Measurements from ENCODE around the gene PPFIBP2. TPM values are rescaled to one million over a fixed set of nuclear protein-coding genes. Genes with fewer than 3 reads are reported as not detected.

PPFIBP2 gene
- total RNA-seq, 1 donor from 2014 or later = 1.6 TPM

- H3K27ac Mint-ChIP-seq = no peak overlapping the region
- intact Hi-C loops (cut with micrococcal nuclease) = no loop called here
- no peak overlapping the region for H3K4me3 Mint-ChIP-seq
- no peaks in the 10 kb centered on the region for H3K9me3 Mint-ChIP-seq
- H3K4me1 Mint-ChIP-seq = no peaks in the 10 kb centered on the region
- DNase-seq = no peak
- H3K36me3 Mint-ChIP-seq (ENCODE audit: low read depth) = no peaks in the 10 kb centered on the region
- no peaks in the 10 kb centered on the region for H3K27me3 Mint-ChIP-seq
Measured at GRCh38 chr11:7605186-7605943, 91.6 kb downstream of the PPFIBP2 start.

- Mint-ChIP-seq H3K4me3 (no peak overlapping the region), H3K27me3 (no peaks in the 10 kb centered on the region), H3K27ac (no peak overlapping the region), H3K36me3 (ENCODE audit: low read depth) (no peaks in the 10 kb centered on the region), H3K4me1 (no peaks in the 10 kb centered on the region), H3K9me3 (no peaks in the 10 kb centered on the region)
- intact Hi-C loops (cut with micrococcal nuclease) = no loop called here
- DNase-seq = no peak
Measured at GRCh38 chr11:7606496-7606895, 92.7 kb downstream of the PPFIBP2 start.

GRCh38 chr11:7609015-7609414, 95.2 kb downstream of the PPFIBP2 start:
- DNase-seq = no peak
- no peaks in the 10 kb centered on the region for H3K36me3 Mint-ChIP-seq (ENCODE audit: low read depth)
- H3K4me1 Mint-ChIP-seq = no peaks in the 10 kb centered on the region
- H3K27me3 Mint-ChIP-seq = no peaks in the 10 kb centered on the region
- intact Hi-C loops (cut with micrococcal nuclease) = no loop called here
- H3K4me3 Mint-ChIP-seq = no peak overlapping the region
- H3K27ac Mint-ChIP-seq = no peak overlapping the region
- no peaks in the 10 kb centered on the region for H3K9me3 Mint-ChIP-seq

- DNase-seq = no peak
- Mint-ChIP-seq H3K9me3 (no peaks in the 10 kb centered on the region), H3K36me3 (ENCODE audit: low read depth) (no peaks in the 10 kb centered on the region), H3K27ac (no peak overlapping the region), H3K4me1 (no peaks in the 10 kb centered on the region), H3K4me3 (no peak overlapping the region), H3K27me3 (no peaks in the 10 kb centered on the region)
- intact Hi-C loops (cut with micrococcal nuclease) = no loop called here
Measured at GRCh38 chr11:7609521-7609920, 95.7 kb downstream of the PPFIBP2 start.

GRCh38 chr11:7610393-7610792, 96.6 kb downstream of the PPFIBP2 start:
- H3K36me3 Mint-ChIP-seq (ENCODE audit: low read depth) = no peaks in the 10 kb centered on the region

GRCh38 chr11:7611411-7611810, 97.6 kb downstream of the PPFIBP2 start:
- Mint-ChIP-seq H3K27ac (no peak overlapping the region), H3K36me3 (ENCODE audit: low read depth) (no peaks in the 10 kb centered on the region), H3K4me3 (no peak overlapping the region), H3K4me1 (no peaks in the 10 kb centered on the region), H3K27me3 (no peaks in the 10 kb centered on the region), H3K9me3 (no peaks in the 10 kb centered on the region)
- DNase-seq = no peak
- intact Hi-C loops (cut with micrococcal nuclease) = no loop called here

More at GRCh38 chr11:7610393-7610792, 96.6 kb downstream of the PPFIBP2 start:
- H3K4me3 Mint-ChIP-seq = no peak overlapping the region
- H3K9me3 Mint-ChIP-seq = no peaks in the 10 kb centered on the region
- no peaks in the 10 kb centered on the region for H3K27me3 Mint-ChIP-seq
- H3K4me1 Mint-ChIP-seq = no peaks in the 10 kb centered on the region
- intact Hi-C loops (cut with micrococcal nuclease) = no loop called here
- H3K27ac Mint-ChIP-seq = no peak overlapping the region
- no peak for DNase-seq

- intact Hi-C loops (cut with micrococcal nuclease) = no loop called here
- no peak overlapping the region for H3K4me3 Mint-ChIP-seq
Measured at GRCh38 chr11:7612056-7612660, 98.4 kb downstream of the PPFIBP2 start.

GRCh38 chr11:7612661-7613393, 99.0 kb downstream of the PPFIBP2 start:
- no peaks in the 10 kb centered on the region for H3K9me3 Mint-ChIP-seq

More at GRCh38 chr11:7612056-7612660, 98.4 kb downstream of the PPFIBP2 start:
- no peak for DNase-seq
- Mint-ChIP-seq H3K4me1 (no peaks in the 10 kb centered on the region), H3K9me3 (no peaks in the 10 kb centered on the region), H3K36me3 (ENCODE audit: low read depth) (no peaks in the 10 kb centered on the region), H3K27me3 (no peaks in the 10 kb centered on the region), H3K27ac (no peak overlapping the region)

GRCh38 chr11:7613394-7613720, 99.6 kb downstream of the PPFIBP2 start:
- no peaks in the 10 kb centered on the region for H3K36me3 Mint-ChIP-seq (ENCODE audit: low read depth)

More at GRCh38 chr11:7612661-7613393, 99.0 kb downstream of the PPFIBP2 start:
- intact Hi-C loops (cut with micrococcal nuclease) = no loop called here
- no peaks in the 10 kb centered on the region for H3K4me1 Mint-ChIP-seq
- no peak overlapping the region for H3K27ac Mint-ChIP-seq
- DNase-seq = no peak
- no peak overlapping the region for H3K4me3 Mint-ChIP-seq
- no peaks in the 10 kb centered on the region for H3K36me3 Mint-ChIP-seq (ENCODE audit: low read depth)
- H3K27me3 Mint-ChIP-seq = no peaks in the 10 kb centered on the region

GRCh38 chr11:7614656-7615055, 100.9 kb downstream of the PPFIBP2 start:
- no peaks in the 10 kb centered on the region for H3K36me3 Mint-ChIP-seq (ENCODE audit: low read depth)
- intact Hi-C loops (cut with micrococcal nuclease) = no loop called here

More at GRCh38 chr11:7613394-7613720, 99.6 kb downstream of the PPFIBP2 start:
- intact Hi-C loops (cut with micrococcal nuclease) = no loop called here
- Mint-ChIP-seq H3K4me3 (no peak overlapping the region), H3K4me1 (no peaks in the 10 kb centered on the region), H3K27ac (no peak overlapping the region), H3K9me3 (no peaks in the 10 kb centered on the region), H3K27me3 (no peaks in the 10 kb centered on the region)
- DNase-seq = no peak

GRCh38 chr11:7617032-7617431, 103.2 kb downstream of the PPFIBP2 start:
- intact Hi-C loops (cut with micrococcal nuclease) = no loop called here
- no peaks in the 10 kb centered on the region for H3K36me3 Mint-ChIP-seq (ENCODE audit: low read depth)
- H3K27me3 Mint-ChIP-seq = no peaks in the 10 kb centered on the region
- no peaks in the 10 kb centered on the region for H3K9me3 Mint-ChIP-seq
- H3K4me1 Mint-ChIP-seq = no peaks in the 10 kb centered on the region
- no peak for DNase-seq
- no peak overlapping the region for H3K27ac Mint-ChIP-seq
- H3K4me3 Mint-ChIP-seq = no peak overlapping the region

More at GRCh38 chr11:7614656-7615055, 100.9 kb downstream of the PPFIBP2 start:
- Mint-ChIP-seq H3K27ac (no peak overlapping the region), H3K4me3 (no peak overlapping the region), H3K9me3 (no peaks in the 10 kb centered on the region), H3K27me3 (no peaks in the 10 kb centered on the region), H3K4me1 (no peaks in the 10 kb centered on the region)
- no peak for DNase-seq

GRCh38 chr11:7619322-7619721, 105.5 kb downstream of the PPFIBP2 start:
- no peaks in the 10 kb centered on the region for H3K9me3 Mint-ChIP-seq
- intact Hi-C loops (cut with micrococcal nuclease) = no loop called here
- no peak for DNase-seq
- no peaks in the 10 kb centered on the region for H3K36me3 Mint-ChIP-seq (ENCODE audit: low read depth)
- H3K4me1 Mint-ChIP-seq = no peaks in the 10 kb centered on the region
- H3K4me3 Mint-ChIP-seq = no peak overlapping the region
- no peaks in the 10 kb centered on the region for H3K27me3 Mint-ChIP-seq
- H3K27ac Mint-ChIP-seq = no peak overlapping the region

GRCh38 chr11:7621090-7621489, 107.3 kb downstream of the PPFIBP2 start:
- Mint-ChIP-seq H3K9me3 (no peaks in the 10 kb centered on the region), H3K27me3 (no peaks in the 10 kb centered on the region)
- no peak for DNase-seq

GRCh38 chr11:7621554-7621953, 107.8 kb downstream of the PPFIBP2 start:
- Mint-ChIP-seq H3K27ac (no peak overlapping the region), H3K4me1 (no peaks in the 10 kb centered on the region), H3K27me3 (no peaks in the 10 kb centered on the region), H3K4me3 (no peak overlapping the region), H3K9me3 (no peaks in the 10 kb centered on the region), H3K36me3 (ENCODE audit: low read depth) (no peaks in the 10 kb centered on the region)
- intact Hi-C loops (cut with micrococcal nuclease) = no loop called here
- DNase-seq = no peak

More at GRCh38 chr11:7621090-7621489, 107.3 kb downstream of the PPFIBP2 start:
- H3K4me3 Mint-ChIP-seq = no peak overlapping the region
- H3K27ac Mint-ChIP-seq = no peak overlapping the region
- no peaks in the 10 kb centered on the region for H3K36me3 Mint-ChIP-seq (ENCODE audit: low read depth)
- intact Hi-C loops (cut with micrococcal nuclease) = no loop called here
- no peaks in the 10 kb centered on the region for H3K4me1 Mint-ChIP-seq
